Heart left ventricle (tissue), 16 donors: ENCODE measurements around the gene JAKMIP1. TPM values are rescaled to one million over a fixed set of nuclear protein-coding genes. Genes with fewer than 3 reads are reported as not detected.

Experiments
- ATAC-seq, 4 donors: fragments of 200-7000 bp; cut with Tn5 transposase; one replicate each; pipeline ENCODE4 v1.9.1; 2020 to 2022; ENCODE audit warnings: moderate library complexity in 4 of 4, mild to moderate bottlenecking in 3 of 4, moderate number of reproducible peaks in 1 of 4
- DNase-seq, 5 donors: peaks; one replicate each; pipeline ENCODE4 v3.0.0-alpha.2; 2020
- H3K27ac ChIP-seq, 12 donors: fragments of 200-600 bp; sonication (generic) in 4 of 12; one replicate each; pipeline versions ENCODE4 v1.5.0 to v1.8.0; 2016 to 2022; ENCODE audit warnings: mild to moderate bottlenecking in 2 of 12
- H3K27me3 ChIP-seq, 9 donors: fragments of 200-600 bp; sonication (generic) in 2 of 9; one replicate each; pipeline versions ENCODE4 v1.5.1 to v1.8.0; 2016 to 2022; ENCODE audit warnings: mild to moderate bottlenecking in 3 of 9
- H3K36me3 ChIP-seq, 9 donors: fragments of 200-600 bp; sonication (generic) in 2 of 9; one replicate each; pipeline versions ENCODE4 v1.5.0 to v1.8.0; 2018 to 2022; ENCODE audit warnings: mild to moderate bottlenecking in 2 of 9
- H3K4me1 ChIP-seq, 12 donors: fragments of 200-600 bp; sonication (generic) in 4 of 12; one replicate each; pipeline versions ENCODE4 v1.5.0 to v1.8.0; 2016 to 2022; ENCODE audit warnings: mild to moderate bottlenecking in 3 of 12
- H3K4me3 ChIP-seq, 12 donors: fragments of 200-600 bp; sonication (generic) in 4 of 12; one replicate each; pipeline versions ENCODE4 v1.5.0 to v1.8.0; 2017 to 2022; ENCODE audit warnings: mild to moderate bottlenecking in 9 of 12, moderate library complexity in 4 of 12
- H3K9me3 ChIP-seq, 12 donors: fragments of 200-600 bp; sonication (generic) in 4 of 12; one replicate each; pipeline versions ENCODE4 v1.5.0 to v1.8.0; 2016 to 2022; ENCODE audit warnings: mild to moderate bottlenecking in 1 of 12
- CTCF ChIP-seq, 12 donors: fragments of 200-600 bp; sonication (generic) in 4 of 12; IDR thresholded peaks; one replicate each; pipeline versions ENCODE4 v1.5.0 to v1.8.0; 2018 to 2022; ENCODE audit warnings: antibody characterized with exemption in 12 of 12, mild to moderate bottlenecking in 5 of 12
- POLR2A ChIP-seq, 2 donors: fragments of 450-650 bp; IDR thresholded peaks; one replicate each; pipeline ENCODE4 v1.6.1; 2017; ENCODE audit warnings: antibody characterized with exemption in 2 of 2, mild to moderate bottlenecking in 2 of 2, moderate library complexity in 2 of 2
- WGBS, 4 donors: extraction: QIAGEN DNeasy Blood & Tissue Kit in 2 of 4; methylation state at CpG; one replicate each; pipeline versions ENCODE4 v1.1.5 to v1.1.7; 2013 to 2018; 5-methylcytosine and 5-hydroxymethylcytosine counted together
- intact Hi-C, 10 donors: fragments of 100-400 bp; cut with DNase I; formaldehyde crosslinking; loops; one replicate each; pipeline versions ENCODE4 v1.11.1 to v1.14.2; 2022
- polyA plus RNA-seq, 2 donors: library from polyadenylated mRNA; stranded (reverse); fragments of 200-250 nt; gene quantifications; one replicate each; pipeline ENCODE4 v1.2.3, GENCODE V29; 2013
- total RNA-seq, 9 donors: library from RNA; depleted of rRNA in 2 of 9; stranded (reverse); fragments of >200 nt in 2 of 9; fragmentation: NEBNext Ultra II Directional in 3 of 9; extraction: Animal tissue kit (Norgen Biotek cat#: 25700) in 3 of 9; gene quantifications; one replicate each; pipeline versions ENCODE4 v1.1.0 to v1.2.4, GENCODE V29; 2016 to 2023
- donor health status: ischemic (EF 13 %, LVEDD 7.1; RV severe dilation, severe dysfunction).
- donor health status: healthy with polysubstance abuse.
- donor health status: DM: no; HTN: yes; CAD: no.
- donor health status: DM: no; HTN: no; CAD: no.
- donor health status: ischemic (EF 25% LVEDD 6.9; RV normal size, moderate dysfunction).
- donor health status: ischemic (EF 25% LVEDD 5.7; RV mildly dilated, moderate dysfunction).
- donor health status: healthy.
- donor health status: DM: yes; HTN: yes; CAD: no.
- donor health status: ischemic (EF 35%, LVEDD 5.7; RV mildly dilated, moderate dysfunction).
- donor health status: nonischemic (EF 11% LVEDD 7.7; RV severe dilation, severe dysfunction).
- donor health status: DM: yes; HTN: yes; CAD: no.
- donor health status: PGD.
- donor health status: ischemic (EF 29% LVEDD 5.4; RV normal size, mild dysfunction).
- donor health status: nonischemic (EF 23%, LVEDD 6.1; RV moderate dilation, normal function).

JAKMIP1 gene
- total and polyA plus RNA-seq, 11 donors, result 0.01 to 0.99 (median 0.23) TPM; not detected in 6

DNA sequence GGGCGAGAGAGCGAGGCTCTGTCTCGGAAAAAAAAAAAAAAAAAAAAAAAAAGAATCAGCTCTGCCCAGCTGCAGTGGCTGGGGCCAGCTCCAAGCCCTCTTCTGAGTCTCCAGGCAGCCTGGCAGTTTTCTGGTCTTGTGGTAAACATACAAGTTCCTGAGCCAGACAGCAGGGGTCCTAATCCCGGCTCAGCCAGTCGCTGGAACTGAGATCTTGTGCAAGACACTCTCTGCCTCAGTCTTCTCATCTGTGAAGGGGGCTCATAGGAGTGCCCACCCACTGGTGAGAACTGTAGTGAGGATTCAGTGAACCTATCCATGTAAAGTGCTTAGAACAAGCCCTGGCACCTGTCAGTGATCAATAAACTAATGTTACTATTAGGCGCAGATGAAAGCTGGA lies 223.9 kb downstream of the JAKMIP1 start:
- 71 to 82% (median 80%) methylated on average over 6 of the region's 6 CpGs for WGBS, 4 donors
- TF ChIP-seq CTCF (IDR thresholded peaks at IDR 0.05) (no peak), POLR2A (IDR thresholded peaks at IDR 0.05) (no peak)
- no peak for ATAC-seq
- Histone ChIP-seq H3K4me3 (no peak overlapping the region), H3K27ac (no peak overlapping the region), H3K4me1 (no peaks in the 10 kb centered on the region), H3K27me3 (peaks cover 0 to 79% (median 18%) of the 10 kb centered on the region in 9 donors), H3K36me3 (no peaks in the 10 kb centered on the region), H3K9me3 (no peaks in the 10 kb centered on the region)
- DNase-seq, result no peak
- intact Hi-C loops, result loop anchor here in 4 of 10 donors (10.0 kb wide), 2 partner anchors 142 to 152 kb away; no protein-coding TSS in a partner anchor

Other genes starting within 250 kb of the JAKMIP1 start
- gene C4orf50, start 182.1 kb downstream of the JAKMIP1 start, total RNA-seq, result under 1 TPM in 2 of 9 donors, not detected in 7; 0.05 to 0.11 TPM
- gene C4orf50, start 182.1 kb downstream of the JAKMIP1 start, polyA plus RNA-seq, result not detected
- 100 to 1,000 TPM in 2 of 9 donors, 10 to 100 TPM in 7; 55.5 to 202 (median 74.7) TPM for gene WFS1, start 69.3 kb upstream of the JAKMIP1 start, total RNA-seq
- 10 to 100 TPM; 44.8 to 62.1 TPM for gene WFS1, start 69.3 kb upstream of the JAKMIP1 start, polyA plus RNA-seq